ENCODE data around the gene ZSCAN26.

The ZSCAN26 gene

GRCh38 chr6:28323813-28324424 lies 57.0 kb downstream of the ZSCAN26 start:
- DNase-seq = no peak

- DNase-seq = no peak
Observed at GRCh38 chr6:28326371-28326948, 59.5 kb downstream of the ZSCAN26 start.
